ENCODE measurements around the gene CAPN8. TPM values are rescaled to one million over a fixed set of nuclear protein-coding genes. Genes with fewer than 3 reads are reported as not detected.

CAPN8 gene
- total RNA-seq, 2 donors from 2014 or later, result 0.44 TPM; not detected in 1

DNA sequence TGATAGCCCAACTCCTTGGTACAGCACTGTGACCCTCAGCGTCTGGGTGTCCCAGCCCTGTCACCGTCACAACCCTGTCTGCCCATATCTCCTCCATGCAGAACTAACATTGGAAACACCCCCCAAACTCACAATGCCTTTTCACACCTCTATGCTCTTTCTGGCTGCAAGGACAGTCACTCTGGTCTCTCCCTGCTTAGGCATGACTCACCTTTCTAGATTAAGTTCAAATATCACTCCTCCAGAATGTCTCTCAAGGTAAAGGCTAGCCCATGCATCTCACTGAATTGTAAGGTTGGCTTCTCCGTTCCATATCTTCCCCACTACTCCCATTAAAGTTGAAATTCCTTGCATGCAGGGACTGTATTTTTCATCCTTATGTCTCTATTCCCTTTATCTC lies 17.0 kb upstream of the CAPN8 start:
- TF ChIP-seq, protein P1, sequence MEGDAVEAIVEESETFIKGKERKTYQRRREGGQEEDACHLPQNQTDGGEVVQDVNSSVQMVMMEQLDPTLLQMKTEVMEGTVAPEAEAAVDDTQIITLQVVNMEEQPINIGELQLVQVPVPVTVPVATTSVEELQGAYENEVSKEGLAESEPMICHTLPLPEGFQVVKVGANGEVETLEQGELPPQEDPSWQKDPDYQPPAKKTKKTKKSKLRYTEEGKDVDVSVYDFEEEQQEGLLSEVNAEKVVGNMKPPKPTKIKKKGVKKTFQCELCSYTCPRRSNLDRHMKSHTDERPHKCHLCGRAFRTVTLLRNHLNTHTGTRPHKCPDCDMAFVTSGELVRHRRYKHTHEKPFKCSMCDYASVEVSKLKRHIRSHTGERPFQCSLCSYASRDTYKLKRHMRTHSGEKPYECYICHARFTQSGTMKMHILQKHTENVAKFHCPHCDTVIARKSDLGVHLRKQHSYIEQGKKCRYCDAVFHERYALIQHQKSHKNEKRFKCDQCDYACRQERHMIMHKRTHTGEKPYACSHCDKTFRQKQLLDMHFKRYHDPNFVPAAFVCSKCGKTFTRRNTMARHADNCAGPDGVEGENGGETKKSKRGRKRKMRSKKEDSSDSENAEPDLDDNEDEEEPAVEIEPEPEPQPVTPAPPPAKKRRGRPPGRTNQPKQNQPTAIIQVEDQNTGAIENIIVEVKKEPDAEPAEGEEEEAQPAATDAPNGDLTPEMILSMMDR (conservative IDR thresholded peaks at IDR 0.05), result no peak
- peaks cover 19% of the 10 kb centered on the region for H3K27me3 ChIP-seq (ENCODE audit: control insufficient read depth, insufficient read depth, low read length, poor library complexity, severe bottlenecking)
- Mint-ChIP-seq H3K27ac (no peak overlapping the region), H3K27me3 (ENCODE audit: insufficient read depth) (peaks cover 15% of the 10 kb centered on the region), H3K9me3 (no peaks in the 10 kb centered on the region), H3K36me3 (ENCODE audit: low read depth) (no peaks in the 10 kb centered on the region), H3K4me1 (peaks cover 2% of the 10 kb centered on the region), H3K4me3 (no peak overlapping the region)
- H3K36me3 ChIP-seq (ENCODE audit: control insufficient read depth, insufficient read depth, low read length), result no peaks in the 10 kb centered on the region
- no peaks in the 10 kb centered on the region for H3K4me1 ChIP-seq (ENCODE audit: control insufficient read depth, insufficient read depth, low read length)
- H3K9ac ChIP-seq (ENCODE audit: extremely low read depth, low read length, poor library complexity, severe bottlenecking), result no peak overlapping the region
- DNase-seq, result no peak
- no peak overlapping the region for H3K4me3 ChIP-seq (ENCODE audit: low read length)
- WGBS, 2 experiments (ENCODE audit: insufficient coverage in 1 of 2, insufficient read length in 1 of 2), result 88 to 90% methylated on average over 3 of the region's 3 CpGs
- H3K27ac ChIP-seq (ENCODE audit: low read depth, low read length), result no peak overlapping the region
- no peaks in the 10 kb centered on the region for H3K9me3 ChIP-seq (ENCODE audit: control insufficient read depth, low read length)

DNA sequence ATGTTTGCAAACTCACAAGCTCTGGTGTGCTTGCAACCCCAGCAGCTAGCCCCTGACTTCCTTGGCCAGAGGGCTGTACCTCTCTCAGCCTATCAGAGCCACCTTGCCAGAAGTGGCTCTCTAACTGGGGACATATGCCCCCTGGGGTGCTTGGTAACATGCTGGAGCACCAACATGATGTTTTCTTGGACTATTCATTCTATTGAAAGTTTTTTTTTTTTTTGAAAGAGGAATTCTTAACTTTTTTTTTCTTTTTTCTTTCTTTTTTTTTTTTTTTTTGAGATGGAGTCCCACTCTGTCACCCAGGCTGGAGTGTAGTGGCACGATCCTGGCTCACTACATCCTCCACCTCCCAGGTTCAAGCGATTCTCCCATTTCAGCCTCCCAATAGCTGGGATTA lies 14.7 kb upstream of the CAPN8 start:
- TF ChIP-seq, protein P1 (conservative IDR thresholded peaks at IDR 0.05), result no peak
- Mint-ChIP-seq H3K27me3 (ENCODE audit: insufficient read depth) (peaks cover 7% of the 10 kb centered on the region), H3K9me3 (peaks cover 10% of the 10 kb centered on the region), H3K36me3 (ENCODE audit: low read depth) (no peaks in the 10 kb centered on the region), H3K4me3 (no peak overlapping the region), H3K27ac (no peak overlapping the region), H3K4me1 (peaks cover 2% of the 10 kb centered on the region)
- Histone ChIP-seq H3K27ac (ENCODE audit: low read depth, low read length) (no peak overlapping the region), H3K4me1 (ENCODE audit: control insufficient read depth, insufficient read depth, low read length) (no peaks in the 10 kb centered on the region), H3K9me3 (ENCODE audit: control insufficient read depth, low read length) (peaks cover under 1% of the 10 kb centered on the region), H3K9ac (ENCODE audit: extremely low read depth, low read length, poor library complexity, severe bottlenecking) (no peak overlapping the region), H3K36me3 (ENCODE audit: control insufficient read depth, insufficient read depth, low read length) (no peaks in the 10 kb centered on the region), H3K4me3 (ENCODE audit: low read length) (no peak overlapping the region), H3K27me3 (ENCODE audit: control insufficient read depth, insufficient read depth, low read length, poor library complexity, severe bottlenecking) (peaks cover 10% of the 10 kb centered on the region)
- DNase-seq, result no peak
- WGBS, 2 experiments (ENCODE audit: insufficient coverage in 1 of 2, insufficient read length in 1 of 2), result 91% methylated on average over 2 of the region's 2 CpGs; no CpG with 5 or more reads in 1 of the 2 experiments

DNA sequence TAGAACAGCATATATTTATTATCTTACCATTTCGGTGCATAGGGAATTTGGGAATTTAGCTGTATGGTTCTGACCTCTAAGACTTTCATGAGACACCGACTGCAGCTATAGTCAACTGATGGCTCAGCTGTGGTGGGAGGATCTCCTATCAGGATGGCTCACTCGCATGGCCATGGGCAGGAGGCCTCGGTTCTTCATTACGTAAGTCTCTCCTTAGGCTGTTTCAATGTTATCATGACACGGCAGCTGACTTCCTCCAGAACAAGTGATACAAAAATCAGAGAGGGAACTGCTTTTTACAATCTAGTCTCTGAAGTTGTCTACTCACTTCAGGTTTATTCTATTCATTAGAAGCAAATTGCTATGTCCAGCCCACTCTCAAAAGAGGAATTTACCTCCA lies 13.3 kb upstream of the CAPN8 start:
- Histone ChIP-seq H3K4me1 (ENCODE audit: control insufficient read depth, insufficient read depth, low read length) (no peaks in the 10 kb centered on the region), H3K36me3 (ENCODE audit: control insufficient read depth, insufficient read depth, low read length) (no peaks in the 10 kb centered on the region), H3K9me3 (ENCODE audit: control insufficient read depth, low read length) (peaks cover 14% of the 10 kb centered on the region), H3K9ac (ENCODE audit: extremely low read depth, low read length, poor library complexity, severe bottlenecking) (no peak overlapping the region), H3K27ac (ENCODE audit: low read depth, low read length) (no peak overlapping the region), H3K4me3 (ENCODE audit: low read length) (no peak overlapping the region), H3K27me3 (ENCODE audit: control insufficient read depth, insufficient read depth, low read length, poor library complexity, severe bottlenecking) (peaks cover 9% of the 10 kb centered on the region)
- no peak for DNase-seq
- 92 to 95% methylated on average over 6 of the region's 6 CpGs for WGBS, 2 experiments (ENCODE audit: insufficient coverage in 1 of 2, insufficient read length in 1 of 2)
- no peak overlapping the region for H3K4me3 Mint-ChIP-seq
- no peaks in the 10 kb centered on the region for H3K36me3 Mint-ChIP-seq (ENCODE audit: low read depth)
- TF ChIP-seq, protein P1 (conservative IDR thresholded peaks at IDR 0.05), result no peak
- peaks cover 23% of the 10 kb centered on the region for H3K9me3 Mint-ChIP-seq
- H3K4me1 Mint-ChIP-seq, result no peaks in the 10 kb centered on the region
- H3K27ac Mint-ChIP-seq, result no peak overlapping the region
- peaks cover 11% of the 10 kb centered on the region for H3K27me3 Mint-ChIP-seq (ENCODE audit: insufficient read depth)

All from endodermal cell (in vitro differentiated cells).